Kidney (tissue), 14 donors: Measurements from ENCODE around the gene MSRB1. TPM values are rescaled to one million over a fixed set of nuclear protein-coding genes. Genes with fewer than 3 reads are reported as not detected.
"Not testable (repeated sequence)": the region's sequence is repeated elsewhere in the genome, so short reads cannot be mapped to it uniquely, and the experiment has no call there.

ENCODE experiments used
- DNase-seq, 5 donors: peaks; one replicate each; pipeline ENCODE4 v3.0.0-alpha.2; 2013 to 2020
- FAIRE-seq: peaks from 2 replicates; lab custom pipeline; 2012; peaks lifted over from hg19 to GRCh38; lab: Jason Lieb, UNC
- H3K27ac ChIP-seq, 2 donors: one replicate each; pipeline ENCODE4 v1.7.0; 2013; ENCODE audit warnings: low read depth in 2 of 2, low read length in 2 of 2, inconsistent platforms in 1 of 2
- H3K27me3 ChIP-seq: one replicate; pipeline ENCODE4 v1.7.1; 2013; ENCODE audit warnings: low read length, inconsistent platforms; ENCODE audit not compliant: control insufficient read depth, insufficient read depth
- H3K36me3 ChIP-seq, 3 donors: one replicate each; pipeline versions ENCODE4 v1.7.0 to v1.7.1; 2013; ENCODE audit warnings: low read length in 3 of 3, control low read depth in 1 of 3, inconsistent platforms in 1 of 3; ENCODE audit not compliant: insufficient read depth in 3 of 3, control insufficient read depth in 2 of 3
- H3K4me1 ChIP-seq, 3 donors: one replicate each; pipeline versions ENCODE4 v1.7.0 to v1.7.1; 2013; ENCODE audit warnings: low read length in 3 of 3, inconsistent platforms in 1 of 3, low read depth in 1 of 3; ENCODE audit not compliant: control insufficient read depth in 2 of 3, insufficient read depth in 2 of 3
- H3K4me3 ChIP-seq, 3 donors: one replicate each; pipeline versions ENCODE4 v1.7.0 to v1.8.1; 2013; ENCODE audit warnings: low read length in 3 of 3, control low read depth in 1 of 3, inconsistent platforms in 1 of 3
- H3K9ac ChIP-seq, 3 donors: one replicate each; pipeline versions ENCODE4 v1.7.0 to v1.7.1; 2013; ENCODE audit warnings: low read length in 3 of 3, control low read depth in 1 of 3, inconsistent platforms in 1 of 3
- H3K9me3 ChIP-seq, 3 donors: one replicate each; pipeline versions ENCODE4 v1.7.0 to v1.7.1; 2013; ENCODE audit warnings: low read length in 3 of 3, control low read depth in 1 of 3, inconsistent platforms in 1 of 3; ENCODE audit not compliant: control insufficient read depth in 2 of 3, insufficient read depth in 1 of 3
- intact Hi-C: fragments of 100-400 bp; cut with DNase I; formaldehyde crosslinking; loops from one replicate; pipeline ENCODE4 v1.11.1; 2022
- polyA plus RNA-seq: library from polyadenylated mRNA; stranded (reverse); fragments of 350-450 nt; fragmentation: Illumina TruSeq; extraction: RNeasy Lipid Tissue Mini Kit (QIAGEN cat#74804); gene quantifications from one replicate; pipeline ENCODE4 v1.2.3, GENCODE V29; 2014; ENCODE audit warnings: low read depth, low replicate concordance; ENCODE audit not compliant: insufficient read depth
- total RNA-seq: library from RNA; stranded (reverse); fragmentation: NEBNext Ultra II Directional; extraction: Animal tissue kit (Norgen Biotek cat#: 25700); gene quantifications from one replicate; pipeline ENCODE4 v1.2.1, GENCODE V29; 2021
- TF ChIP-seq, protein P1 (sequence below): IDR thresholded peaks from 3 replicates; pipeline ENCODE4 v1.5.1; 2012; ENCODE audit warnings: mild to moderate bottlenecking, moderate library complexity, borderline replicate concordance; ENCODE audit not compliant: insufficient read depth; ENCODE audit errors: extremely low read depth
- donor health status: control.
- donor health status: control.
- donor health status: control.
- donor health status: control.
- donor health status: control.
- donor health status: DM: yes; HTN: yes; CAD: no.
- donor health status: Normal renal cell carcinoma (clear cell type).

MSRB1 gene
- total and polyA plus RNA-seq, 2 donors from 2014 or later, result 32.0 to 189 TPM

DNA sequence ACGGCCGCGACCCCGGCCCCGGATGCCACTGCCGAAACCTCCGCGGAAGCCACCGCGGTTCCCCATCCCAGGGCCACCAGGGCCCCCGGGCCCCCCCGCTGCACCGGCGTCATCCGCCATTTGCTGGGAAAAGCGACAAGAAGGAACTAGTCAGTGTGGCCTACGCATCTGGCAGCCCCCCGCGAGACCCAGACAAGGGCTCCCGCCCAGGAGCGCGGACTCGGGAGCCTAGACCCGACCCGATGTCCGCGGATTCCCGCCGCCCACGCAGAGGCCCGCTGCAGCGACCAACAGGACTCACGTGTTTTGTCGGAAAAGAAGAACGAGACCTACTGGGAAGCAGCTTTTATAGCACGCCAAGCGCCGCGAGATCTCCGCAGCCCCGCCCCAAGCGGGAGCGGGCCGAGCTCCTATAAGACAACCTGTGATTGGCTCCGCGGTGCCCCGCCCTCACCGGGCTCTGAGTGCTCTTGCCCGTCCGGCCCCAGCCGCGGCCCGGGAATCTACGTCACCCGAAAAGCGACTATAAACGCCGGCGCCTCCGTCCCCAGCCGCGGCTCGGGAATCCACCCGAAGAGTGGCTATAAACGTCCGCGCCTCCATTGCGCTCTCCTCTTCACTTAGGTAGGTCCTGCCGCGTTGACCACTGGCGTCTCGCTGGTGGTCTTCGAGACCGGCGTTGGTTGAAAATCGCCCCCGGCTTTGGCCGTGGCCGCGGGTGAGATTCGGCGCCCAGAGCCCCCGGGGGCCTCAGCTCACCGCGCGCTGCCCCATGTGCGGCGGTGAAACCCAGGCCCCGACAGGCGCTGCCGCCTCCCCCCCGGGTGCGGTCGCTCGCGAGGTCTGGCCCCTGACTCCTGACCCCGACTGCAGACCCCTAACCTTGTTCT, 21.8 kb upstream of the MSRB1 start, which contains the start of gene RPS2:
TSS of gene RPS2 (minus strand) at position 321 of the 890 bp plus-strand sequence. CDS start at position 120, 201 bp downstream.
- intact Hi-C loops, result no loop called here
- DNase-seq (peak; percentile 99 to 100 (median 99)), FAIRE-seq (peak; percentile 95)

DNA sequence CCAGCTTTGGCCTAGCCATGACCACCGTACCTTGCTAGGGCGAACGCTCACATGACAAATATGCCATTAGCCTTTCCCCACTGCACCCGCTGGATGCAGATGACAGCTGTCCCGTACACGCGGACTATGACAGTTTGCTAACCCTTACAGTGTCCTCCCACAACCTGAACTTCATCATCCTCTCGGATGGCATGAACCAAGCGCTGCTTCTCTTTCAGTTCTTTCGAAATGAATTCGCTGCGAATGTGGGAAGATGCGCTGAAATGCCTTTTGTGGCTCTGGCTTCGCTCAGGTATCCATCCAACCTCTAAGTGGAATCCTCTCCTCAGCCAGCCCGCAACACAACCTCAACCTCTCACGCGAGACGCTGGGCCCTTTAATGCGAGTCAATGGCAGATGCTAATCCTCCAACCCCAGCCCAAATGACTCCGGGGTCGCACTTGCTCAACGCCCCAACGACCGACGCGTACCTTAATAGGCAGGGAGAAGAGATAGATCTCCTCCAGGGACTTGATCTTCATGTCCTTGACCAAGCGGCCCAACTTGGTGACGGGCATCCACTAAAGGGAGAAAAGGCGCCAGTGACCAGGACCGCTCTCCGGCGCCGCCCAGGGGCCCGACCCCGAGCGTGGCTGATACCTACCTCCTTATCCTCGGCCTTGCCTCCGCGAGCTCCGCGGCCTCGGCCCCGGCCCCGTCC, 21.0 kb upstream of the MSRB1 start:
- DNase-seq (peak; percentile 54 to 85 (median 61)), FAIRE-seq (no peak)
- intact Hi-C loops, result no loop called here
- Histone ChIP-seq H3K27ac (peak overlapping the region; percentile 93 to 95), H3K4me1 (peaks cover 0 to 20% (median 18%) of the 10 kb centered on the region in 3 donors), H3K4me3 (peak overlapping the region; percentile 61 to 80 (median 76)), H3K9me3 (no peaks in the 10 kb centered on the region), H3K27me3 (no peaks in the 10 kb centered on the region), H3K36me3 (peaks cover 0 to 6% (median 6%) of the 10 kb centered on the region in 3 donors), H3K9ac (peak overlapping the region; percentile 45 to 93 (median 71))
- TF ChIP-seq, protein P1, sequence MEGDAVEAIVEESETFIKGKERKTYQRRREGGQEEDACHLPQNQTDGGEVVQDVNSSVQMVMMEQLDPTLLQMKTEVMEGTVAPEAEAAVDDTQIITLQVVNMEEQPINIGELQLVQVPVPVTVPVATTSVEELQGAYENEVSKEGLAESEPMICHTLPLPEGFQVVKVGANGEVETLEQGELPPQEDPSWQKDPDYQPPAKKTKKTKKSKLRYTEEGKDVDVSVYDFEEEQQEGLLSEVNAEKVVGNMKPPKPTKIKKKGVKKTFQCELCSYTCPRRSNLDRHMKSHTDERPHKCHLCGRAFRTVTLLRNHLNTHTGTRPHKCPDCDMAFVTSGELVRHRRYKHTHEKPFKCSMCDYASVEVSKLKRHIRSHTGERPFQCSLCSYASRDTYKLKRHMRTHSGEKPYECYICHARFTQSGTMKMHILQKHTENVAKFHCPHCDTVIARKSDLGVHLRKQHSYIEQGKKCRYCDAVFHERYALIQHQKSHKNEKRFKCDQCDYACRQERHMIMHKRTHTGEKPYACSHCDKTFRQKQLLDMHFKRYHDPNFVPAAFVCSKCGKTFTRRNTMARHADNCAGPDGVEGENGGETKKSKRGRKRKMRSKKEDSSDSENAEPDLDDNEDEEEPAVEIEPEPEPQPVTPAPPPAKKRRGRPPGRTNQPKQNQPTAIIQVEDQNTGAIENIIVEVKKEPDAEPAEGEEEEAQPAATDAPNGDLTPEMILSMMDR, result no peak

More for the DNA sequence above, 21.8 kb upstream of the MSRB1 start, which contains the start of gene RPS2:
- Histone ChIP-seq H3K27ac (peak within 1 kb of the TSS; percentile 93 to 95), H3K9ac (peak within 1 kb of the TSS; percentile 55 to 96 (median 93)), H3K36me3 (peaks cover 0 to 6% (median 6%) of the 10 kb centered on the region in 3 donors), H3K9me3 (no peaks in the 10 kb centered on the region), H3K27me3 (no peaks in the 10 kb centered on the region), H3K4me1 (peaks cover 0 to 20% (median 17%) of the 10 kb centered on the region in 3 donors), H3K4me3 (peak within 1 kb of the TSS; percentile 73 to 86 (median 76))
- TF ChIP-seq, protein P1, result no peak

DNA sequence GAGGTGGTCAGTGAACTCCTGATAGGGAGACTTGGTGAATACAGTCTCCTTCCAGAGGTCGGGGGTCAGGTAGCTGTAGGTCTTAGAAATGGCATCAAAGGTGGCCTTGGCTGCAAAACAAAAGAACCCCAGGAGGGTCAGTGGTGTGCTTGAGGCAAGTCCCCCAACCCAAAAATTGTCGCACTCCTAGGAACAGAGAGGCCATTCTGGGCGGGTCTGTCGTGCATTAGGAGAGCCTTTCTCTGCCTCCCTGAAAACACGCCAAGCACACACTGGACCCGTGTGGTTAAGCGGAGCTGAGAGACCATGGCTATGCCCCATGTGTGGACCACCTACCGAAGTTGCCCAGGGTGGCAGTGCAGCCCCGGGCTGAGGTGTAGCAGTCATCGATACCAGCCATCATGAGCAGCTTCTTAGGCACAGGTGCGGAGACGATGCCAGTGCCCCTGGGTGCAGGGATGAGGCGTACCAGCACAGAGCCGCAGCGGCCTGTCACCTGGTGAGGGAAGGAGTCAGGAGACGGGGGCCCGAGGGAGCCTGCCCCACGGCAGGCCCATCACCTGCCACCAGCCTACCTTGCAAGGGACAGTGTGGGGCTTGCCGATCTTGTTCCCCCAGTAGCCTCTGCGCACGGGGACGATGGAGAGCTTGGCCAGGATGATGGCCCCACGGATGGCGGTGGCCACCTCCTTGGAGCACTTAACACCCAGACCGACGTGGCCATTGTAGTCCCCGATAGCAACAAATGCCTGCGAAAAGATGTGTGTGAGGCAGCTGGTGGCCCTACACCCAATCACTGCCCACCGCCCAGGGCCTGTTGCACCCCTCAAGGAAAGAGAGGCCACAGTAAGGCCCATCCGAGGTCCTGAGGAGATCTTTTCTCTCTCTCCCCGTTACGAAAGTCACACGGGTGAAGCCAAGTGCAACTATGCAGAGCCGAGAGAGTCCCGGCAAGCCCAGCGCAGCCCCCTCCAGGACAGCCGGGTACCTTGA, 19.5 kb upstream of the MSRB1 start:
- H3K9me3 ChIP-seq, DNase-seq, H3K36me3 ChIP-seq, H3K9ac ChIP-seq, H3K4me3 ChIP-seq, H3K27me3 ChIP-seq, H3K27ac ChIP-seq, FAIRE-seq, intact Hi-C loops: not testable (repeated sequence)
- H3K4me1 ChIP-seq, result peaks cover 0 to 21% (median 20%) of the 10 kb centered on the region in 3 donors
